HG02763 (cell line): ENCODE results near the gene KCNT1.

Experiments used
- ATAC-seq: cut with Tn5 transposase; IDR thresholded peaks from one replicate; pipeline ENCODE4 v1.9.1; 2021; ENCODE audit warnings: mild to moderate bottlenecking, moderate library complexity; ENCODE audit not compliant: unreplicated experiment

Gene KCNT1

DNA sequence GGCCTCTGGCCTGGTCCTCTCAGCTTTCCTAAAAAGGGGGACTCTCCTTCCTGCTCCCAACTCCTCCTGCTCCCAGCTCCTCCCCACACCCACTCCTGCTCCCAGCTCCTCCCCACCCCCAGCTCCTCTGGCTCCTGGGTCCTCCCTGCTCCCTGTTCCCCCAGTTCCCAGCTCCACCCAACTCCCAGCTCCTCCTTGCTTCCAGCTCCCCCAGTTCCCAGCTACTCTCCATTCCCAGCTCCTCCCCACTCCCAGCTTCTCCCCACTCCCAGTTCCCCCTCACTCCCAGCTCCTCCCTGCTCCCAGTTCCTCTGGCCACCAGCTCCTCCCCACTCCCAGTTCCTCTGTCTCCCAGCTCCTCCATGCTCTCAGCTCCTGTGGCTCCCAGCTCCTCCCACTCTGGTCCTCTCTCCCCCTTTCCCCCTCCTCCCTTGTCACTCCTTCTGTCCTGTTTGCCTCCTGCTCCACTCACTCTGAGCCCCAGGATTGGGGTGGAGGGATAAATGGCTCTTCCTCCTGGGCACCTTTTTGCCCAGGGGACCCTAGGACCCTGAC is 75.7 kb downstream of the KCNT1 start:
- ATAC-seq: no peak

DNA sequence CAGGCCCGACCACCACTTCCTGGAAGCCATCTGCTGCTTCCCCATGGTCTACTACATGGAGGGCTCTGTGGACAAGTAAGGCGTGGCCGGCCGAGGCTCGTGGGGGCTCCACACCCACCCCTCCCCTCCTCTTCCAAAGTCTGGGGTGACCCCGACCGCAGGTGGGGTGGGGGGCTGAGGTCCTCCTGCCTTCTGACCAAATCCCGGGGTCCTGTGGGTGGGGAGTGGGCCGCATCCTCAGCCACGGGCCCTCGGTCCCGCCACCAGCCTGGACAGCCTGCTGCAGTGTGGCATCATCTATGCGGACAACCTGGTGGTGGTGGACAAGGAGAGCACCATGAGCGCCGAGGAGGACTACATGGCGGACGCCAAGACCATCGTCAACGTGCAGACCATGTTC is 76.4 kb downstream of the KCNT1 start:
- ATAC-seq: no peak

DNA sequence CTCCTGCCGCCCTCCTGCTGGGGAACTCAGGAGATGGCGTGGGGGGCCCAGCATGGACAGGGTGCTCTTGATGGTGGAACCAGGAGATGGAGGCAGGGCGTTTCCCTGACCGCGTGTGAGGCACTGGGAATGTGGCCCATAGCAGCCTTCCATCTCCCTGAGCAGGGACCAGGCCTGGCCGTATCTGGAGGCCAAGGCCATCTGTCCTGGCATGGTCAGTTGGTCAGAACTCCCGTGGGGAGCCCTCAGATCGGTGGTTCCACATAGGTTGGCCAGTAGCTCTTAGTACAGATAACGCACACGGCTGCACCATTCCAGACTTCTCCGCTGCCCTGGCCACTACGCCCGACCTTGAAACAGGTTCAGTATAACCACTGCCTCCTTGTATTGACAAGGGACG is 77.6 kb downstream of the KCNT1 start:
- ATAC-seq: no peak

DNA sequence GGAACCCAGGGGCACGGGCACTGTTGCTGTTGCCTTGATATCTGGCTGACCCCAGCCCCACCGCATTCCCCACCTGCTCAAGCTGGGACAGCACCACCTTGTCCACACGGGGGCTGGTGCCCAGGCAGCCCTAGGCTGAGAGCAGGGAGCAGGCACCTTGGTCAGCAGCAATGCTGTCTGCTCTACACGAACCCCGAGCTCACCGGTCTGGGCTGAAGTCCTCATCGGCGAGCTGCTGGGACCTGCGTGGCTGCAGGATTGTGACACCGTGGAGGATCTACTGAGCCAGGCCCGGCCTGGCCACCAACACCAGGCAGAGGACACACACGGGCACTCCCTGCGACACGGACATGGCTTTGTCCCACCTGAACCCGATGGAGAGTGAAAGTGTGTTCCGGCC is 78.1 kb downstream of the KCNT1 start:
- ATAC-seq: no peak

DNA sequence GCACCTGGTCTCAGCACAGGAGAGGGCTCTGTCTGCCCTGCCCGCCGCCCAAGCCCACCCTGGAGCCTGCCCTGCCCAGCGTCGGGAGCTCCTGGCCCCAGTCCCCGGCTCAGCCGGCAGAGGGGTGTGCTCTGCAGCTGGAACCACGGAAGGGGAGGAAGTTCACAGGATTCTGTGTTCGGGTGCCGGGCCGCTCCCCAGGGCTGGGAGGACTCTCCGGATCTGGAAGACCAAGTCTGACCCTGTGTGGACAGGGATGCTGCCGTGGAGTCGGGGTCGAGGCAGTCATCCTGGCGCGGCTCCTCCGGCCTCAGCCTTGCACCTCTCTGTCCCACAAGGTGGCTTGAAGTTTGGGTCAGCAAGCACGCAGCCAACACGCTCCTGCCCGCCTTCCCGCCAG is 78.6 kb downstream of the KCNT1 start:
- no peak for ATAC-seq

DNA sequence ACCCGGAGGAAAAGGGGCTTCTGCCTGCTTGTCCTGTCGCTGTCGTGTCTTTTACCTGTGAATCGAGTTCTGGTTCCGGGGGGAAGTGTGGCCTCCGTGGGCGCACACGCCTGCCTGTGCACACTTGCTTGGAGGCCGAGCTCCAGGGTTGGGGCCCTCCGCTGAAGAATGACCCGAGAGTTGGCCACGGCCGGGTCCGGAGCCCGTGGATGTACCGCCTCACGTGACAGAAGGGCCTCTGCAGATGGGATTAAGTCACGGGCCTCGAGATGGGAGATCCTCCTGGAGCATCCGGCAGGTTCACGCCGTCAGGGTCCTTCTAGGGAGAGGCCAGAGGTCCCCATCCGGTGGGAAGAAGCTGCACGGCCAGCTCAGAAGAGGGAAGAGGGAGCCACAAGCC is 81.0 kb downstream of the KCNT1 start:
- no peak for ATAC-seq

DNA sequence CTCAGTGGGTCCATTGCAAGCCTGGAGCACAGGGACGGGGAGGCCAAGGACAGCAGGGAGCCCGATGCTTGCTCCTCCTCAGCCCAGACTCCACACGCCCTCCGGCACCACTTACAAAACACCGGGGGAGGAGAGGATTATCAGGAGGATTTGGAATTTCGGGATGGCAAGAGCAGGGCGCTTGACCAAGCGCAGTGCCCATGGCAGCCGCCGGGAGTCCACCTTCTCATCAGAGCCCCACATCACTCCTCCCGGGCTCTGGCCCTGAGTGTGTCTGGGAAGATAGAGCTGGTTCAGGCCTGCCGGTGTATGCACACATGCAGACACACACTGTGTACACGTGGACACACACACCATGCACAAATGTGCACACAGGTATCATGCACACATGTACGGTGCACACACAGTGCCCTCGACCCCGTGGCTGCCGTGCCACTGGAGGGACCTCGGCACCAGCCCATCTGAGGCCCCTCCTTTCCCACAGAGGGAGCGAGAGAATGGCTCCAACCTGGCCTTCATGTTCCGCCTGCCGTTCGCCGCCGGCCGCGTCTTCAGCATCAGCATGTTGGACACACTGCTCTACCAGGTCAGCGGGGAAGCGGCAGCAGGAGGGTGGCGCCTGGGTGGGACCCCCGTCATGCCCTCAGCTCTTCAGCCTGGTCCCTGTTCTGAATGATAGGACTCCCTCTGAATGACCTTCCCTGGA is 81.7 kb downstream of the KCNT1 start:
- ATAC-seq: no peak

DNA sequence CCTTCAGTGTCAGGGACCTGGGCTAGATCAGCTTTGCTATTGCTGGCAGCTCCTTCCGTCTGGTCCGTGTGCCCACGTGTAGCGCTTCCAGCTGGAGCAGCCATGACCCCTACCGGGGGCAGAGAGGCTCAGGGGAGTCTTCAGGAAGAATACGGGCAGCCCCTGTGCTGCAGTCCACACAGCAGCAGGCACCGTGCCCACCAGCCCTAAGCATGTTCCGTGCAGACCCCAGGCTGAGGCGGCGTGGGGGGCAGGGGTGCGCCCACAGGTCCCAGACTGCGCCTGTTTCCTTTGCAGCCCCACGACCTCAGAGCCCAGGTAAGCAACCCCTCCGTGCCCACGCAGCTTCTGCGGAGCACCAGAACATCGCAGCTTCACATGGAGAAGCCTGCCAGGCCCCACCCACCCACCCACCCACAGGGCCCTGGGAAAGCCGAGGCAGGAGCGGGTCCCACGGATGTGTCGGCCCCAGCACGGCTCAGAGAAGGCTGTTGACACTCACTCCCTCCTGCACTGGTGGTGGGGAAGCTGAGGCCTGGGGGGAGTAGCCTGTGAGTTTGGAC is 83.1 kb downstream of the KCNT1 start:
- no peak for ATAC-seq

DNA sequence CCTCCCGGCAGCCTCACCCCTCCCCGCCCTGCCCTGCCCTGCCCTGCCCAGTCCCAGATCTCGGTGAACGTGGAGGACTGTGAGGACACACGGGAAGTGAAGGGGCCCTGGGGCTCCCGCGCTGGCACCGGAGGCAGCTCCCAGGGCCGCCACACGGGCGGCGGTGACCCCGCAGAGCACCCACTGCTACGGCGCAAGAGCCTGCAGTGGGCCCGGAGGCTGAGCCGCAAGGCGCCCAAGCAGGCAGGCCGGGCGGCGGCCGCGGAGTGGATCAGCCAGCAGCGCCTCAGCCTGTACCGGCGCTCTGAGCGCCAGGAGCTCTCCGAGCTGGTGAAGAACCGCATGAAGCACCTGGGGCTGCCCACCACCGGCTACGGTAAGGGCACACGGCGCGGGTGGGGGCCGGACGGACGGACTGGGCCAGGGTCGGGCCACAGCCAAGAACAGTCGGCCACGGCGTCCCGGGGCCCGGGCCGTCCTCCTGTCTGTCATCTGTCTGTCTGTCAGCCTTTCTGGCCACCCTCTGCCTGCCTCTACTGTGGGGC is 84.2 kb downstream of the KCNT1 start:
- no peak for ATAC-seq

DNA sequence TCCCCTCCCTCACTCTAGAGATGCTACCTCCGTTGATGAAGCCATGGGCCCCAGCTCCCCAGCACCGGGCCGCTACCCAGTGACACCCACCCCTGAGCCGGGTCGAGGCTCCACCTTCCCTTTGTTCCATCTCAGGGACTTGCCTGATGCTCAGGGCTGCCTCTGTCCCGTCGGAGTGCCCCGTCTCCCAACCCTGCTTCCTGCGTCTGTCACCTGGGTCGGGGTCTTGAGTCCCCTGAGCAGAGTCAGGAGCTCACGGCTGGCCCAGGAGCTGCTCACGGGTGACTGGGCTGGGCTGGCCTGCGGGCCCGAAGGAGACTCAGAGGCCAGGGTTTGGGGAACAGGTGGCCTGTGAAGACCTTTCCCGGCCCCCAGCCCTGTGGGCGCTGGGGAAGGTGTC is 85.3 kb downstream of the KCNT1 start:
- no peak for ATAC-seq

DNA sequence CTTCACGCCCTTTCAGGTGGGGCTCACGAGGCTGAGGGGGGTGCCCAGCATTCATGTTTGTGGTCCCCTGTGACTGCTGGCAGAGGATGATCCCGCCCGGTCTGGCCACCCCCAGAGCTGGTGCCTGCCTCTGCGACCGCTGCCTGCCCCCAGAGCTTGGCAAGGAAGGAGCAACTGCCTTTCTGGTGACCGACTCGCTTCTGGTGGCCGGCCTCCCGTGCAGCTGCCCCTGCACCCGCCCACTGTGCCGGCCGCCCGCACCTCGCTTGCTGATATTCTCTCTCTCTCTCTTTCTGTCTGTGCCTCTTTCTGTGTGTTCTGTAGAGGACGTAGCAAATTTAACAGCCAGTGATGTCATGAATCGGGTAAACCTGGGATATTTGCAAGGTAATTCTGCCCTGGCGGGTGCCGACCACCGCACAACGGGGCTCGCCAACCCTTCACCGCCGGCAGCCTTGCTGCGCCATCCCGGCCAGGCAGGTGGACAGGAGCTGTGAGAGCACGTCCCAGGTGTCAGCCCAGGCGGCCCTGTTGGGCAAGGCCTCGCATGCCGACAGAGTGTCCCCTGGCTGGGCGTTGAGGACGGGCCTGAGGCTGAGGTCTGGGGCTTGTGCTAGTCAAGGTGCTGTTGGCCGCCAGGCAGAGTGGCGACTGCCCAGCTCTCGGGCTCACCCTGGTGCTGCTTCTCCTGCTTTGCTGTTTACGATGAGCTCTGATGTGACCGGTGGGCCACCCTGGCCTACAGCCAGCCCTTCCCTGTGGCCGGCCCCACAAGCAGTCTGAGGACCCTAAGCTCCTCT is 86.0 kb downstream of the KCNT1 start:
- no peak for ATAC-seq

DNA sequence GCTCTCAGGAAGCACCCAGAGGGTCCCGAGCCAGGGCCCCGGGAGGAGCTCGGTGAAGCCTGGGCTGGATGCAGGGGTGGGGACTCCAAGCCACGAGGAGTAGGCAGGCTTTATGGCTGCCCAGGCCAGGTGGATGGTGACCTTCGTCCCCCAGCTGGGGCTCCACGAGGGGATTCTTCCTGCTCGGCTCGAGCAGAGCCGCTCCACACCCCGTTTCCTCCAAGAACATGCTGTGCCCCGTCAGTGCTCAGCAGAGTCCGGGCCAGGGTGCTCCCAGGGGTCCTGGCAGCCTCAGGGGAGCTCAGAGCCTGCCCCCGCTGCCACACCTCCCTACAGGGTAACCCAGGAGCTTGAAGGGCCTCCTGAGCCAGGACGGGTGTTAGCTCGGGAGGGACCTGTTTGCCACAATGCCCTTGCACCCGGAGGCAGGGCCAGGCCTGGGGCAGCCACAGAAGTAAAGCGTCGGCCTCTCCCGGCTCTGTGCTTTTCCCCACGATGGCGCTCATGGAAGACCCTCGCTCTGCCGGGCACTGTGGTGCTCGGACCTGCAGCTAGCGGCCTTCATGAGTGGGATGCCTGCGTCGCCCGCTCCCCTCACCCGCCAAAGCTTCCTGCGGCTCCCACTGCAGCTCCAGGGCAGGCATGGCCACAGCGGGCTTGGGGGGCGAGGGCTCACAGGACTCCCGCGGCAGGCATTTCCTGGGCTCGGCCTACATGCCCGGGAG is 86.8 kb downstream of the KCNT1 start:
- ATAC-seq: no peak

DNA sequence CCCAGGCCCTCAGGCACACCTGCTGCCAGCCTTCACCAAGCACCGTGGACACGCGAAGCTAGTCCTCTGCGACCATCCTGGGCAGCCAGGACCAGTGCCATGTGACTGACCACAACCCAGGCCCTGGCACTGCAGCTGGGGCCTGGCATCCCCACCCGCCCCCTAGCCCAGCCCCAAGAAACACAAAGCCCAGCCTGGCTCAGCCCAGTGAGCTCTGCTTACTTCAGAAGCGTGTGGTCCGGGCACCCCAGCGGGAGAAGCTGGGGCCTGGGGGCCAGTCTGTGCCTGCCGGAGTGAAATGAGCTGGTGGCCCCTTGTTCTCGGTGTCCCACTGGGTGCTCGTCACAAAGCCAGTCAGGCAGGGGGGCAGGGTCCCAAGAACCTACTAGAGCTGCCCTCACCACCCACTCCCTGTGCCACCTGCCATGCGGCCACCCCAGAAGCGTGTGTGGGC is 87.9 kb downstream of the KCNT1 start:
- no peak for ATAC-seq

DNA sequence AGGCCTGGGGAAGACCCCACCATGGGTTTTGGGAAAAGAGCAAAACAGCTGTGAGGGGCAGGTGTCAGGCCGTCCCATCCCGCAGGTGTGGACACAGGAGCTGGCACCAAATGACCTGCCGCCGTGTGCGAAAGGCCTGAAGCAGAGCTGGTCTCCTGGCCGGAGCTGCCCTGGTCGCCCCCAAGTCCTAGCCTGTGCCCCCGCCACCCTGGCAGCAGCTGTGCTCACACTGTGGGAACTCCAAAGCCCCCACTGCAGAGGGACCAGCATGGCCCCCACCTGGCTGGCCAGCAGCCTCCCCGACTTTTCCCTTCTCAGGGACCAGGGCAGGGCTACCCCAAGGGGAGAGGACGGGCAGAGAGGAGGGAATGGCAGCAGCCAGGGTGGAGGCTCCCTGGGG is 88.4 kb downstream of the KCNT1 start:
- ATAC-seq: no peak

DNA sequence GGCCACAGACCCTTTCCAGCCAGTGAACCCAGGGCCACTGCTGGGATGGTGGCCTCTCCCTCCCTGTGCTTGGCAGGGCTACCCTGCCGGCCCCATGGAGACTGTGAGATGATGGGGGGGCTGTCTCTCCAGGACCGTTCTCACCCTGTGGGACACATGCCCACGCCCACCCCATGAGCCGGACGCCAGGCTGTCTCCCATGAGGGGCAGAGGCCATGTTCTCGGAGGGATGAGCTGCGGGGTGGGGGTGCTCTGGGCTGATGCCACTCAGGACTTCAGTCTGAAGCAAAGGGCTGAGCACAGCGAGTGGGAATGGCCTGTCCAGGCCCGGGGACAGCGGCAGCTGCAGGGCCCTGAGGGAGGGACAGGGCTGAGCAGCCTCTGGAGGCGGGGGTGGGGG is 88.9 kb downstream of the KCNT1 start:
- no peak for ATAC-seq

DNA sequence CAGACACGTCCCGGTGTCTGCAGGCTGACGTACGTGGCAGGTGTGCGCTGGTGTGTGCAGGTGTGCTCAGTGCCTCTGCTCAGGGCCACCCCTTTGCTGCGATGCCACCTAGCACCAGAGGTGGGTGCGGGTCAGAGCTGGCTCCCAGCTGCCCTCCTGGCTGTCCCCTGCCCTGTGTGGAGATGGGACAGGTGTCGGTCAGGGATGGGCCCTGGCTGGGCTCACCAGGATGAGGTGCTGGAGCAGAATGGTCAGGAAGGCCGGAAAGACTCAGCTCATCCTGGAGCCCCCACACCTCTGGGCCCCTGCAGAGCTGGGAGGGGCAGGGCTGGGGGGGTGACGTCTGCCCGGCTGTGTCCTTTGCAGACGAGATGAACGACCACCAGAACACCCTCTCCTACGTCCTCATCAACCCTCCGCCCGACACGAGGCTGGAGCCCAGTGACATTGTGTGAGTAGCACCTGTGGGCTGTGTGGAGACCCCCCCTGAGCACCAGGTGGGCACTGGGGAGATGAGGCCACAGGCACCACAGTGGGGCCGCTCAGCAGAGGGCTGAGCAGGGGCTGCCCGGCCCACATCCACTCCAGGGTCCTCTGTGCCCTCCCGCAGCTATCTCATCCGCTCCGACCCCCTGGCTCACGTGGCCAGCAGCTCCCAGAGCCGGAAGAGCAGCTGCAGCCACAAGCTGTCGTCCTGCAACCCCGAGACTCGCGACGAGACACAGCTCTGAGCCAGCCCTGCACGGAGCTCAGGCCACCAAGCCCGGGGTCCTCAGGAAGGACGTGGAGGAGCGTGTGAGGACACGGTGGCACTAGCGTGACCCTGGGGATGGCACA is 89.7 kb downstream of the KCNT1 start:
- ATAC-seq: no peak

DNA sequence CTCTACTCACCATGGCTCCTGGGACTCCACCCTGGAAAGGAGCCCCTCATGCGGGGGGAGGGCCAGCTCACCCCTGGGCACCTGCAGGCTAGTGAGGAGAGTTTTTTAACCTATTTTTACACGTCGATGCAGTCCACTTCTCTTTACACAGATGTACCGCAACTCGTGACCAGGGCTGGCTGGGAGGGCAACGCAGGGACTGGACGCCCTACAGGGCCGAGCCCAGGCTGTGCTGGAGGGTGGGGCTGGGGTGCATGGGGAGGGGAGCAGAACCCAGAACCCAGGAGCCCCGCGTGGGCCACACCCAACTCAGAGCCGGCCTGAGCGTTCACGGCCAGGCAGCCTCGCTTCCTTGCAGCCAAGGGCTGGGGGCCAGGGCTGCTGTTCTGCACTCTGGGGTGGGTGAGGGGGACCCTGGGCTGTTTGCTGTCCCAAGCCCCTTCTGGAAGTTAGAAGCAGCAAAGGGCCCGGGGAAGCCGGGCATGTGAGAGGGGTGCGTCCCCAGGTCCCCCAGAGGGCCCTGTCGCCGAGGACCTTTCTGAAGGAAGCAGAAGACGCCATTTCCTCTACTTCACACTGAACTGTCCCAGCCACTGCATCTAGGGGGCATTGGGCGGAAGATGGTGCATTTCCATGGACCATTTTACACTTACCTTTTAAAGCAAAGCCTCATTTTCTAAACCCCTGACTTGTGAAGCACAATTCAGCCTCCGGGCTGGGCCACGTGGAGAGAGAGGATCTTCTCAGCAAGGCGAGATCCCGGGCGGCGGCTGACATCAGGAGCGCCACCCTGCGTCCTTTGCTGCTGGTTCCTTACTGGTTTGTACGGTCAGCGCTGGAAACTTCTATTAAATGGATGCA is 90.5 kb downstream of the KCNT1 start:
- no peak for ATAC-seq

DNA sequence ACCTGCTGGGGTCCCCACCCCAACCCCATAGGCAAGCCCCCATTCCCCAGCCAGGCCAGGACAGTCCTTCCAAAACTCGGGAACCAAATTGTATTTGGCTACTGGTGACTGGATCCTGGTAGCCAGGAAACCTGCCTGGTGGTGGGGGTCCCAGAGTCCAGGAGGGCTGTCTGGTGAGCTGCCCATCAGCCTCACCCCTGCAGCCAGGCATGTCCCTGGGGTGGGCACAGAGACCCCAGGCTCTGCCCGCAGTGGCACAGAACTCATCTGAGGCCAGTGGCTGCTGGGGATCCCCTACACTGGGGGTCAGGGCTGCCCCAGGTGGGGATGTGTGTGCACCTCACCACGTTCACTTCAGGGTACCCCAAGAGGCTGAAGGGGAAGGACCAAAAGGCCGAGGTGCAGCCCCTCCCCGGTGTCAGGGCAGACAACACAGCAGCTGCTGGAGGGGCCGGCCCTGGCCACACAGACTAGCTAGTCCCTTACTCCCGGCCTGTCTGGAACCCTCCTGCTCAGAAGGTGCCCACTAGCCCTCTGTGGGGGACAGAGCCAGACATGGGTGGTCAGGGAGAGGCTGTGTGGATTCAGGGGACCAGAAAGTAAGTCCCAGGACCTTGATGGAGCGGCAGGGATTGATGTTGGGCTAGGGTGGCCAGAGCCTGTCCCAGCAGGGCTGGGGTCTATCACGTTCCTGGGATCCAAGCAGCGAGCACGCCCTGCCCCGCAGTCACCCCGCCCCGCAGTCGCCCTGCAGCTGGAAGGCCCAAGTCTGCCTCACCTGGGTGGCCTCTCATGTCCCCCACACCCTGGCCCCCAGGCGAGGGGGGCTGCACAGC is 91.5 kb downstream of the KCNT1 start:
- no peak for ATAC-seq
